Peyer's patch (tissue), 4 donors: ENCODE data around the gene TOGARAM2.

Experiments
- CTCF ChIP-seq, 6 experiments: fragments of 450-650 bp in 4 of 6; fragments of 200-600 bp in 2 of 6; sonication (generic) in 1 of 6; IDR thresholded peaks; one replicate each; pipeline ENCODE4 v1.5.1; 2017 to 2019; ENCODE audit warnings: antibody characterized with exemption in 6 of 6, mild to moderate bottlenecking in 3 of 6, moderate library complexity in 1 of 6
- POLR2A ChIP-seq, 2 donors: fragments of 450-650 bp; IDR thresholded peaks; one replicate each; pipeline ENCODE4 v1.5.1; 2017; ENCODE audit warnings: antibody characterized with exemption in 2 of 2, mild to moderate bottlenecking in 2 of 2, moderate library complexity in 2 of 2

GRCh38 chr2:28981016-28981441, at the start of gene TOGARAM2:
- TF ChIP-seq CTCF (IDR thresholded peaks at IDR 0.05) (no peak), POLR2A (IDR thresholded peaks at IDR 0.05) (no peak)
